M059J (cell line): ENCODE measurements around the gene ANO9. TPM values are rescaled to one million over a fixed set of nuclear protein-coding genes. Genes with fewer than 3 reads are reported as not detected.

Experiments used
- DNase-seq: peaks from one replicate; pipeline ENCODE4 v3.0.0-alpha.2; 2012; ENCODE audit warnings: low read depth
- total RNA-seq: library from RNA; depleted of rRNA; stranded (reverse); fragments of >200 nt; shearing (Covaris generic); gene quantifications from 2 replicates; pipeline ENCODE4 v1.2.3, GENCODE V29; 2014

Gene ANO9
- total RNA-seq, 1 experiment from 2014 or later: 0.20 TPM

DNA sequence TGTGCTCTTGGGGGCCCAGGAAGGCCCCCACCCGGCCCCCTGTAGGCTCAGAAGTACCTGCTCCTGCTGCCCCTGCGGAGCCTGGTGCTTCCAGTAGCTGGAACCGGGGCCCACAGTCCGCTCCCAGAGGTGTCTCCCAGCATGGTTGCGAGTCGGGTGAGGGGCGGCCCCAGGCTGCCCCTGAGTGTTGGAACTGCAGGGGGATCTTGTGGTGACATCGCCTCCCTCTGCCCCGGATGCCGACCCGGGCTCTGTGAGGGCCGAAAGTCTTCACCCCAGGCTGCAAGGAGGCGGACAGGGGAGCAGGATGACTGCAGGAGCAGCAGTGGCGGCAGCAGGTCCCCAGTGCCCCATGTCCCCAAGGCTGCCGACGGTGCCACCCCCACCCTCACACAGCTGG is 57.3 kb downstream of the ANO9 start:
- no peak for DNase-seq

DNA sequence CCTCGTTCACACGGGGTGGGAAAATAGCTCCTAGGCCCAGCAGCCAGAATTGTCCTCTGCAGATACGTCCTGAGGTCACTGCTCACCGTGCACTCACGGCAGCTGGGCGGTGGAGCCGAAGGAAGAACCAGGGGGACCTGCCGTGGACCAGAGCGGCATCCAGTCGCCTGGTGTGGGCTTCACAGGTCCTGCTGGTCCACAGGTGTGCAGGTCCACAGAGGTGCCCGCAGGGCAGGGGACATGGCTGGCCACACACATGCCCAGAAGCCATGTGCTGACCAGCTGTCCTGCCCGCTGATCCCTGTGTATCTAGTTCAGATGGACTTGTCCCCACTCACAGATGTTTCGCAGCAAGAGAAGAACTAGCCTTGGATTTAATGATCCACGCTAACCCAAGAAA is 58.4 kb downstream of the ANO9 start:
- DNase-seq: no peak

DNA sequence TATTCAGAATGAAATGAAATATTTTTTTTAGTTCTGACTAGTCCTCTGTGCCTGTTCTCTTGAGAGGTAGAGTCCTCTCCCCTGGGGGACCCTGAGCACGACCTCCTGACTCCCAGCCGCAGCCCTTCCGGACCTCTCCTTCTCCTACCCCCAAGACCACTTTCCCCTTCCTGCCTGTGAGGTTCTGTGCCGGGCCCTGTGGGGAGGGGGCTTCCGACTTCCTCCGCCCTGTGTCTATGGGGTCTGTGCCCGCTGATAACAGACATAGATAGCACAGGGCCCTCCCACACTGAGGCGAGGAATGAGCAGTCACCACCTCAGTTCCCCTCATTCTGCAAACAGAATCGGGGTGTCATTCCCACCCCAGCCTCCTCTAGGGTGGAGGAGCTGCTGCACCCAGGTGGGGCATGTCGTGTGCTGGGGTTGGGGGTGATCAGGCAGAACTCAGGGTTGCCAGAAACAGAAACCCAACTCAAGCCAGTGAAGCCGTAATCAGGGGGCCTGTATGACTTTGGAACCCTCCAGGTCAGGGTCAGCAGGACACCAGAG is 59.7 kb downstream of the ANO9 start:
- DNase-seq: no peak

DNA sequence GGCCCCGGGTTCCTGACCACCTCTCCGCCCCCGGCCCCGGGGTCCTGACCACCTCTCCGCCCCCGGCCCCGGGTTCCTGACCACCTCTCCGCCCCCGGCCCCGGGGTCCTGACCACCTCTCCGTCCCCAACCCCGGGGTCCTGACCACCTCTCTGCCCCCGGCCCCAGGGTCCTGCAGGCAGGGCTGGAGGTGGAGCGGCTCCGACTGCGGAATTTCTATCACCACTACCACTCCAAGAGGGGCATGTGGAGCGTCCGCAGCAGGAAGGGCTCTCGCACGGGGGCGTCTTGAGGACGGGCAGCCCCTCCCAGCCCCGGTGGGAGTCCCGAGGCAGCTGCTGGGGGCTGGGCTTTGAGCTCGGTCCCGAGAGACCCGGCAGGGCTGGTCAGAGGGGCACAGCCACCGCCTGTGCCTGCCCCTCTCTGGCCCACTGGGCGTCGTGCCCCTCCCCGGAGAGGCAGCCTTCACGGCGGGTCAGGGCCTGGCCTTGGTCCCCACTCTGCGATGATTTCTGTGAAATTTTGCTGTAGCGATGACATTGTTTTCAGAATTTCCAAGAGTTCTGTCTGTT is 60.2 kb downstream of the ANO9 start:
- no peak for DNase-seq

DNA sequence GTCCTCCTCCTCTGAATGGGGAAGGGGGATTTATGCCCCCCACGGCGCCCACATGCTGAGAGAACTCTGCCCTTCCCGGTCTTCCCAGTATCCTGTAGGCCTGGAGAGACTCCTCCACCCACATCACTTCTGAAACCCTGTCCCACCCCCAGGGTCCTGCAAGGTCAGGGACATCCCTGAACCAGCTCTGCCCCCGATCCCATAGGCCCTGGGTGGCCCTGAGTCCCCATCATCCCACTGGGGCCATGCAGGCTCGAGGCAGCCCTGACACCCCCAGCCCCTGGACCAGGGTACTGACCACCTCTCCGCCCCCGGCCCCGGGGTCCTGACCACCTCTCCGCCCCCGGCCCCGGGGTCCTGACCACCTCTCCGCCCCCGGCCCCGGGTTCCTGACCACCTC is 60.8 kb downstream of the ANO9 start:
- DNase-seq: no peak

DNA sequence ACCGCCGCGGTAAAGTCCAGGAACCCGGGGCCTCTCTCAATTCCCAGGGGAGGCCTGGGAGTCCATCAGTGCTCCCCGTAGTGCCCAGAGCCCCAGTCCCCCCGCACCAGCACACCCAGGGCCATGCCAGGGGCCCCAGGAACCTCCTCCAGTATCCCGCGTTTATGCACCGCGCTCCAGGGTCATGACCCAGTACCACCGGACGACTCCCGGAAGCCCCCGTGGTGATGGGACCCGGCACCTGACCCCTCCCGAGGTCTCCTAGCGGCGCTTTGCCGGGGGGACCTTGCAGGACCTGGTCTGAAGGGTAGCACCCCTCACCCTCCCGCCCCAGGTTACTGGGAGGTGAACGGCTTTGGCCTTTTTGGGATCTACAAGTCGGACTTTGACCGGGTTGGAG is 61.3 kb downstream of the ANO9 start:
- no peak for DNase-seq

DNA sequence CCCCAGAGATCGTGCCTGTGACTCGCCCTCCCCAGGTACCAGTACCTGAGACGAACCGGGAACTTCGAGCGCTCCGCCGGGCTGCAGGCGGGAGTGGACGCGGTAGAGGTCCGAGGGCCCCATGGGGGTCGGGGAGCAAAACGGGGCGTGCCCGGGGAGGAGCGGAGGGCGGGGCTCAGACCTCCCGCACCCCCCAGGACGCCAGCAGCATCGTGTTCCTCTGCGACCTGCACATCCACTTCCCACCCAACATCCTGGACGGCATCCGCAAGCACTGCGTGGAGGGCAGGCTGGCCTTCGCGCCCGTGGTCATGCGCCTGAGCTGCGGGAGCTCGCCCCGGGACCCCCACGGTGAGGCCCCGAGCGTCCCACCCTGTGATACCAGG is 61.7 kb downstream of the ANO9 start:
- DNase-seq: no peak

DNA sequence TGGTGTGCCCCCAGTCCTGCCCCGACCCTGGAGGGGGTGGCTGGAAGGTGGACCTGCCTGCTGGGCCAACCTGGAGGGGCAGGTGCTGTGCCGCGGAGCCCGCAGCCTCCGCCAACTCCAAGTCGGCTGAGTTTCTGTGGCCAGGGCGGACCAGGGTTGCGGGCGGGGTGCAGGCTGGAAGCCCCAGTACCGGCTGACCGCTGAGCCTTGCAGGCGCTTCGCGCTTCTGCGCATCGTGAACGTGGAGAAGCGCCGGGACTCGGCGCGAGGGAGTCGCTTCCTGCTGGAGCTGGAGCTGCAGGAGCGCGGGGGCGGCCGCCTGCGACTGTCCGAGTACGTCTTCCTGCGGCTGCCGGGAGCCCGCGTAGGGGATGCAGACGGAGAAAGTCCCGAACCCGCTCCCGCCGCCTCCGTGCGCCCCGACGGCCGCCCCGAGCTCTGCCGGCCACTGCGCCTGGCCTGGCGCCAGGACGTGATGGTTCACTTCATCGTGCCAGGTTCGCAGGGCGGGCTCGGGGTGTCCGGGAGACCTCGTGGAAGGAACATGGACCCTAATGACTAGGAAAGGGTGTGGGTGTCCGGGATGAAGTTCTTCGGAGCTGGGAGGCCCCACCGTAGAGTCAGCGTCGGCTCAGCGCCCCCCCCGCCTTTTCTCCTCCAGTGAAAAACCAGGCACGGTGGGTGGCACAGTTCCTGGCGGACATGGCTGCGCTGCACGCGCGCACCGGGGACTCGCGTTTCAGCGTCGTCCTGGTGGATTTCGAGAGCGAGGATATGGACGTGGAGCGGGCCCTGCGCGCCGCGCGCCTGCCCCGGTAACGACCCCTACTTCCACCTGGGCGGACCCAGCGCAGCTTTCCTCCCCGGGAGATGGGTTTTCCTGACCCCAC is 62.4 kb downstream of the ANO9 start:
- DNase-seq: no peak

DNA sequence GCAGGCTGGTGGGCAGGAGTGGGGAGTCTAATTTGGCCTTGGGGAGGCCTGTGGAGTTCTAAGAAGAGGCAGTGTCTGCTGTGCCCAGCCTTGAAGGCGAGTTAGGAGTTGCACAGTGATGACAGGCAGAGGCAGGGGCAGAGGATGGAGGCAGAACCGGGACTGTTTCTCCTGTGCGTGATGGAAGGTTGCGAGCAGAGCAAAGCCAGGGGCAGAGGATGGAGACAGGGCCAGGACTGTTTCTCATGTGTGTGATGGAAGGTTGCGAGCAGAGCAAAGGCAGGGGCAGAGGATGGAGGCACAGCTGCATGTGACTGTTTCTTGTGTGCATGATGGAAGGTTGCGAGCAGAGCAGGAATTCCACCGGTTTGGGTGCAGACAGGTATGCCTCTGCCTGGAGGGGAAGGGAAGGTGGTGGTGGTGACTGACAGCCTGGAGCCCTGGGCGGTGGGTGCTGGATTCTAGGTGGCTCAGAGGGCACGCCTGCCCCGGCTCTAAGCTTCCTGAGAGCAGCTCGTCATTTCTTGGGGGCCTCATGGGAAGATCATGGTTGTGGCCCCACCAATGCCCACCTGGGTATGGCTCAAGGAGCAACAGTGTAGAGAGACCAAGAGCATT is 63.8 kb downstream of the ANO9 start:
- no peak for DNase-seq

DNA sequence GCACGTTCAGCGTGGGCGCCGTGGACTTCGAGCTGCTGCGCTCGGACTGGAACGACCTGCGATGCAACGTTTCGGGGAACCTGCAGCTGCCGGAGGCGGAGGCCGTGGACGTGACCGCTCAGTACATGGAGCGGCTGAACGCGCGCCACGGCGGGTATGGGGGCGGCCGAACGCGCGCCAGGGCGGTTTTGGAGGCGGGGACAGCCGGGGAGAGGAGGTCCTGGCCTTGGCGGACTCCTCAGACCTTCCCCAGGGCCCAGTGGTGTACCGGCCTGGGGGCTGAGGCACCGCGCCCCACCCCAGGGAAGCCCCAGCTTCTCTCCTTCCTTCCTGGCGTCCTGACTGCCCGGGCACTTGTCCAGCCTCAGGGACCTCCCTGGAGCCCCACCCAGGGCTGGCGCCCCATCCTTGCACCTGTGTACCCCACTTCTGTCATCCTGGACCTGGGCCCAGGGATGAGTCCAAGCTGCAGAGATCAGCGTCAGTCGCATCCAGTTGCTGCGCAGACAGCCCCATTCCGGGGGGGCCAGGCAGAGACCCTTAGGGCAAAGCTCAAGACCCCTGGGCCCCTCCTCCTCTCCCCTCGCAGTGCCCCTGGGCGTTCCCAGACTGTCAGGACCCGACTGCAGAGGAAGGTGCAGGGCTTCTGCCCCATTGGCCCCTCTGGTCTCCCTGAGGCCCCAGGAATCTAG is 64.5 kb downstream of the ANO9 start:
- no peak for DNase-seq

DNA sequence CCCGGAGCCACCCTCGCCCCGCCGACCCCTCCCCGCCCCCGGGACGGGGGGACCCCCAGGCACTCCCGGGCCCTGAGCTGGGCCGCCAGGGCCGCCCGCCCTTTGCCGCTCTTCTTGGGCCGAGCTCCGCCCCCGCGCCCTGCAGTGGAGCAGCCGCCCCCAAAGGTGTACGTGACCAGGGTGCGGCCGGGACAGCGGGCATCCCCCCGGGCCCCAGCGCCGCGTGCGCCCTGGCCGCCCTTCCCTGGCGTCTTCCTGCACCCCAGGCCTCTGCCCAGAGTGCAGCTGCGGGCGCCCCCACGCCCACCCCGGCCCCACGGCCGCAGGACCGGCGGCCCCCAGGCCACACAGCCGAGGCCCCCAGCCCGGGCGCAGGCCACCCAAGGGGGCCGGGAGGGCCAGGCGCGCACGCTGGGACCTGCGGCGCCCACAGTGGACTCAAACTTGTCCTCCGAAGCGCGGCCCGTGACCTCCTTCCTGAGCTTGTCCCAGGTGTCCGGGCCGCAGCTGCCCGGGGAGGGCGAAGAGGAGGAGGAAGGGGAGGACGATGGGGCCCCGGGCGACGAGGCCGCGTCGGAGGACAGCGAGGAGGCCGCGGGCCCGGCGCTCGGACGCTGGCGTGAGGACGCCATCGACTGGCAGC is 65.2 kb downstream of the ANO9 start:
- DNase-seq: no peak

DNA sequence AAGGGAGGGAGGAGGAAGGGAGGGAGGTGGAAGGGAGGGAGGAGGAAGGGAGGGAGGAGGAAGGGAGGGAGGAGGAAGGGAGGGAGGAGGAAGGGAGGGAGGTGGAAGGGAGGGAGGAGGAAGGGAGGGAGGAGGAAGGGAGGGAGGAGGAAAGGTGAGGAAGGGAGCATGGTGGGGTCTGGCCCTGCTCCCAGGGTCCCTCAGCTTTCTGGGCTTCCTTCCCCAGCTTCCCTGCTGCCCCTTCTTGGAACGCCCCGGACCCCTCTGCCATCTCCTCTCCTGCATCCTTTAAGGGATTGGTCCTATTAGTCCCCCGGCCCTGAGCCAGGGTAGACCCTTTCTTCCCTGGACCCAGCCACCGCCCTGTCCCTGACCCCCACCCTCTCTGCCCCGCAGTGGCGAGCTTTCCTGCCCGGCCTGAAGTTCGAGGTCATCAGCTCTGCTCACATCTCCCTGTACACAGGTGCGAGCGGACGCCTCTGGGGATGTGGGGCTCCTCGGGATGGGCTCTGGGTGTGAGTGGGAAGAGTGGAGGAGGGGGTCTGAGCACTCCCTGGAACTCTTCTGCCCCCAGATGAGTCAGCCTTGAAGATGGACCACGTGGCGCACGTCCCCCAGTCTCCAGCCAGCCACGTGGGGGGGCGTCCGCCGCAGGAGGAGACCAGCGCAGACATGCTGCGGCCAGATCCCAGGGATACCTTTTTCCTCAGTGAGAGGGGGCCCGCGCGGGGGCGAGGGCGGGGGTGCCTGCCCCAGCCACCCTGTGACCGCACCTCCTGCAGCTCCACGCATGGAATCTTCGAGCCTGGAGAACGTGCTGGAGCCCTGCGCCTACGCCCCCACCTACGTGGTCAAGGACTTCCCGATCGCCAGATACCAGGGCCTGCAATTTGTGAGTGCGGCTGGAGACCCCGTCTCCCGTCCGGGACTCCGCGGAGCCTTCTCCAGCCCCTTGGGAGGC is 66.5 kb downstream of the ANO9 start:
- DNase-seq: no peak

DNA sequence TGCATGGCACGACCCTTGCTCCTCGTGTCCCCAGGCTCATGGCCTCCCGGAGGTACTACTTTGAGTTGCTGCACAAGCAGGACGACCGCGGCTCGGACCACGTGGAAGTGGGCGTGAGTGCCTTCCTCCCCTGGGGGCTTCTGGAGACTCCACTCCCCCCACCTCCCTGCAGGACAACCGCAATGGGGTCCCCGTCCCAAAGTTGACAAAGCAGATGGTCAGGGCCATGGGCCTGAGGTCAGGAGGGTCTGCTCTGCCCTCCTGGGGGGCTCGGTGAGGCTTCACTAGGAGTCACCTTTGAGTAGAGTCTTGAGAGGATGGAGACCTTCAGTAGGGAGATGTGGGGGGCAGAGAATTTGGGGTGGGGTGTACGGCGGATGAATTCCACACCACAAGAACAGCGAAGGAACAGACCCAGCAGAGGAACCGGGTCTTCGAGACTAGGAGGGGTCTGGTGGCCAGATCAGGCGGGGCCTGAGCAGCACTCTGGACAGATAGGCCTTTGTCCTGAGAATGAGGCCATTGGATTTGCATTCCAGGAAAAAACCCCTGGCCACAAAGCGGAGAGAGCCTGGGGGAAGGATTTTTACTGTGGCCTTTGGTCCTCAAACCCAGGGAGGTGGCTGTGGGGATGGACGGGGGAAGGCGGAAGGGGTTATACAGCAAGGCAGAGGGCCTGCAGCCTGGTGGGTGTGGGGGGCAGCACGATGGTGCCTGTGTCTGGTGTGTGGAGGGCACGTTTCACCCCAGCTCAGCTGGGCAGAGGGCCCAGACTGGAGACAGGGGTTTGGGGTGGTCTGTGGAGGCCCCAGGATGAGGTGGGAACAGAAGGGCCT is 67.9 kb downstream of the ANO9 start:
- peak; percentile 54 for DNase-seq

DNA sequence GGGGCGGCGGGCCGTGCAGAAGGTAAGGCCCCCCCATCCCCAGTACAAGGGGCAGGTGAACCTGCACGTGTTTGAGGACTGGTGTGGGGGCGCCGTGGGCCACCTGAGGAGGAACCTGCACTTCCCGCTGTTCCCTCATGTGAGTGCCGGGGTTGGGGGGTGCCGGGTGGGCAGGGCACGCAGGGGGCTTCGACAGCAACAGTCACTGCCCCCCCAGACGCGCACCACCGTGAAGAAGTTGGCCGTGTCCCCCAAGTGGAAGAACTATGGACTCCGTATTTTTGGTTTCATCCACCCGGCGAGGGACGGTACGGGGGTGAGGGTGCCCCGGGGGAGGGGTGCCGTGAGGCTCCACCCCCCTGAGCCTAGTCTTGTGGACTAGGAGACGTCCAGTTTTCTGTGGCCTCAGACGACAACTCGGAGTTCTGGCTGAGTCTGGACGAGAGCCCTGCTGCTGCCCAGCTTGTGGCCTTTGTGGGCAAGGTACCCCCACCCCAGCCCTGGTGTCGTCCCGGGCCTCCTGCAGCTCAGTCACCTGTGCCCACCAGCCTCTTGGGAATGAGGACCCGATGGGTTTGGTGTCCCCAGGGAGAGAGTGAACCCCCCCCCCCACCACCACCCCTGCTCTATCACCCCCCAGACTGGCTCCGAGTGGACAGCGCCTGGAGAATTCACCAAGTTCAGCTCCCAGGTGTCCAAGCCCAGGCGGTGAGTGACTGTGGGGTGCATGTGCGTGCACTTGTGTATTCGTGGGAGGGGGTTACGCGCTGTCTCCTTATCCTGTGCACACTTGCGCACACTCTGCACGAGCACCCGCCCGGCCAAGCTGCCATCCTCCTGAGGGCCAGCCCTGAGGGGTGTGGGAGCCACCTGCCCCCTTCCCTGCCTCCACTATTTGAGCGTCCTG is 68.7 kb downstream of the ANO9 start:
- DNase-seq: no peak

DNA sequence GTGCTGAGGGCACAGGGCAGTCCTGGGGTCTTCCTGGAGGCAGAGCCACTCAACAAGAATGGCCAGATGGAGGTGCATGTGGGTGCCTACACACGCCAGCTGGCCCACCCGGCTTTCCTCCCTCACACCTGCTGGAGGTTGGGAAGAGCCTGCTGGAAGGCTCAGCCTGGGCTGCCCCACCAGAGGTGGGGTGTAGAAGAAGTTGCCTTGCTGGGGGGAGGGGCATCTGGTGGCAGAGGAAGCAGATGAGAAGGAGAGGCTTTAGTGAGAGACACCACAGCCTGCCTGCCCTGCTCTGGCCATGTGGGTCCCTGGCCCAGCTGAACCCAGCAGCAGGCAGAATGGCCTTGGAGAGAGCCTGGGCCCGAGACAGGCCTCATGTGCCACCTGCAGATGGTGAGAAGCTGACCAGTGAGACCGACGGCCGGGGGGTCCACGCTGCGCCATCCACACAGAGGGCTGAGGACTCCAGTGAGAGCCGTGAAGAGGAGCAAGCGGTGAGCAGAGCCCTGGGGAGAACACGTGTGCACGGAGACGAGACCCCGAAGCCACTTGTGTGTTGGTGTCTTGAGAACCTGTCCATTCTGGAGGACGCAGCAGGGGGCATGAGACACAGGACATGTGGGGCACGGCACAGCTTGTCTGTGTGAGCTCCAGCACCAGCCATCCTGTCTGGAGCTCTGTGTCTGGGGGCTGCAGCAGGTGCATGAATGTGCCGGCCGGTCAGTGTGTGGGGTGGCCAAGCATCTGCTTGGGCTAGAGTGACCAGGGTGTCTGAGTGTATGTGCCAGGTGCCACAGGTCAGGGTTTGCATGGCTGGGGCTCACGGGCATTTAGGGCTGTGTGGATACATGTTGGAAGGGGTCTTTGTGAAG is 69.9 kb downstream of the ANO9 start:
- no peak for DNase-seq

DNA sequence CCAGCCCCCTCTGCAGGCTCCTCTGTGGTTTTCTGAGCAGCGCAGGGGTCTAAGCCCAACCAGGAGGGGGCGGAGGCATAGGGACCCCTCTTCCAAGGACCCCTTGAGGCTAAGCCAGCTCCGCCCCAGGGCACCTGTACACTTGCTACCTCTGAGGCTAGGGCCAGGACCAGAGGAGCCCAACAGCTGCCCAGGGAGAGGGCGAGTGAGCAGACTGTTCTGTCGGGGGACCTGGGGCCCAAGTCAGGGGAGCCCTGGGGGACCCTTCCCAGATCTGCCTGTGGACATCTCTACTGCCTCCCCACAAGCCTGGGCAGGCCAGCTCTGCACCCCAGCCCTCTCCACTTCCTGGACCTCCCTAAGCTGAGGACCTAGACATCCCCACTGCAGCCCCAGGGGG is 70.8 kb downstream of the ANO9 start:
- DNase-seq: no peak
